Skin of body (tissue), 2 donors: Measurements from ENCODE around the gene PARK7. TPM values are rescaled to one million over a fixed set of nuclear protein-coding genes. Genes with fewer than 3 reads are reported as not detected.
"Not testable (repeated sequence)": the region's sequence is repeated elsewhere in the genome, so short reads cannot be mapped to it uniquely, and the experiment has no call there.

Experiments
- DNase-seq: peaks from one replicate; lab custom pipeline; 2025; lab: John Stamatoyannopoulos, UW
- total RNA-seq: library from RNA; depleted of rRNA; stranded (reverse); fragments of >200 nt; gene quantifications from one replicate; pipeline ENCODE4 v1.2.3, GENCODE V29; 2014

PARK7 gene
- total RNA-seq, 1 donor from 2014 or later: 146 TPM

- no peak for DNase-seq
These were observed 18.3 kb upstream of the PARK7 start for GRCh38 chr1:7943251-7943650.

GRCh38 chr1:7948960-7949359 is 12.6 kb upstream of the PARK7 start:
- no peak for DNase-seq

GRCh38 chr1:7952791-7953190 is 8.7 kb upstream of the PARK7 start:
- not testable (repeated sequence) for DNase-seq

GRCh38 chr1:7953850-7954609 is 7.5 kb upstream of the PARK7 start:
- DNase-seq: peak; percentile 82

- DNase-seq: no peak
These were observed 6.8 kb upstream of the PARK7 start for GRCh38 chr1:7954683-7955082.

- no peak for DNase-seq
These were observed 5.1 kb upstream of the PARK7 start for GRCh38 chr1:7956218-7957032.

GRCh38 chr1:7960165-7960564 is 1.3 kb upstream of the PARK7 start:
- DNase-seq: no peak

GRCh38 chr1:7960867-7961215 is 670 bp upstream of the PARK7 start:
- no peak for DNase-seq

- DNase-seq: peak; percentile 28
These were observed 464 bp downstream of the PARK7 start for GRCh38 chr1:7962014-7962335.

- DNase-seq: no peak
These were observed 1.3 kb downstream of the PARK7 start for GRCh38 chr1:7962636-7963377.

GRCh38 chr1:7963378-7963730 is 1.8 kb downstream of the PARK7 start:
- DNase-seq: not testable (repeated sequence)

GRCh38 chr1:7963841-7964240 is 2.3 kb downstream of the PARK7 start:
- not testable (repeated sequence) for DNase-seq

- no peak for DNase-seq
These were observed 3.0 kb downstream of the PARK7 start for GRCh38 chr1:7964476-7964875.

GRCh38 chr1:7967196-7967595 is 5.7 kb downstream of the PARK7 start:
- DNase-seq: no peak

- DNase-seq: no peak
These were observed 6.1 kb downstream of the PARK7 start for GRCh38 chr1:7967651-7968050.

- no peak for DNase-seq
These were observed 8.7 kb downstream of the PARK7 start for GRCh38 chr1:7970246-7970645.

GRCh38 chr1:7971024-7971423 is 9.5 kb downstream of the PARK7 start:
- DNase-seq: no peak

GRCh38 chr1:7972285-7972684 is 10.8 kb downstream of the PARK7 start:
- DNase-seq: no peak

GRCh38 chr1:7973086-7973485 is 11.6 kb downstream of the PARK7 start:
- DNase-seq: no peak

- DNase-seq: no peak
These were observed 13.8 kb downstream of the PARK7 start for GRCh38 chr1:7975212-7975865.

- no peak for DNase-seq
These were observed 19.5 kb downstream of the PARK7 start for GRCh38 chr1:7980984-7981383.
